ENCODE measurements around the gene POLR1H. TPM values are rescaled to one million over a fixed set of nuclear protein-coding genes. Genes with fewer than 3 reads are reported as not detected.

Gene POLR1H
- polyA plus RNA-seq, 1 donor from 2014 or later, result 51.4 TPM

DNA sequence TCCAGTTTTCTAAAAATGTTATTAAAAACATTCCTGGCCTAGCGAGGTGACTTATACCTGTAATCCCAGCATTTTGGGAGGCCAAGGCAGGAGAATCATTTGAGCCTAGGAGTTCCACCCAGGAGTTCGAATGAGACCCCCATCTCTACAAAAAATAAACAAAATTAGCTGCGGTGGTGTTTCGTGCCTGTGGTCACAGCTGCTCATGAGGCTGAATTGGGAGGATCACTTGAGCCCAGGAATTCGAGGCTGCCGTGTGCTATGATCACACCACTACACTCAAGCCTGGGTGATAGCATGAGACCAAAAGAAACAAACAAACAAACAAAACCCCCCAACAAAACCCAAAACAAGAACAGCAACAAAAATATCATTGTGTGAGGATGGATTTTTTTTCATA lies 19.8 kb upstream of the POLR1H start:
- Histone ChIP-seq H3K9me2 (ENCODE audit: insufficient read depth, low read length) (no peaks in the 10 kb centered on the region), H3K27me3 (ENCODE audit: insufficient read depth, low read depth, low read length) (no peaks in the 10 kb centered on the region), H3K4me2 (ENCODE audit: low read length) (no peak overlapping the region), H3K4me3 (ENCODE audit: low read length) (no peak overlapping the region), H3K27ac (ENCODE audit: low read length) (no peak overlapping the region), H3F3A (ENCODE audit: insufficient read depth, low read length, poor library complexity, severe bottlenecking) (no peaks in the 10 kb centered on the region), H2AFZ (ENCODE audit: low read depth, low read length) (no peak overlapping the region), H3K9ac (ENCODE audit: low read length) (no peak overlapping the region), H3K36me3 (ENCODE audit: insufficient read depth, low read length) (no peaks in the 10 kb centered on the region), H3K9me3 (ENCODE audit: low read length) (no peaks in the 10 kb centered on the region), H3K79me2 (replicated peaks; ENCODE audit: insufficient read depth, low read length) (no peaks in the 10 kb centered on the region), H4K20me1 (ENCODE audit: insufficient read depth) (no peaks in the 10 kb centered on the region)
- no peak for TF ChIP-seq EZH2 (IDR thresholded peaks at IDR 0.05; ENCODE audit: borderline replicate concordance, insufficient read depth, low read length, poor library complexity, severe bottlenecking)
- TF ChIP-seq POLR2AphosphoS5 (IDR thresholded peaks at IDR 0.05), result no peak
- TF ChIP-seq, protein P1, sequence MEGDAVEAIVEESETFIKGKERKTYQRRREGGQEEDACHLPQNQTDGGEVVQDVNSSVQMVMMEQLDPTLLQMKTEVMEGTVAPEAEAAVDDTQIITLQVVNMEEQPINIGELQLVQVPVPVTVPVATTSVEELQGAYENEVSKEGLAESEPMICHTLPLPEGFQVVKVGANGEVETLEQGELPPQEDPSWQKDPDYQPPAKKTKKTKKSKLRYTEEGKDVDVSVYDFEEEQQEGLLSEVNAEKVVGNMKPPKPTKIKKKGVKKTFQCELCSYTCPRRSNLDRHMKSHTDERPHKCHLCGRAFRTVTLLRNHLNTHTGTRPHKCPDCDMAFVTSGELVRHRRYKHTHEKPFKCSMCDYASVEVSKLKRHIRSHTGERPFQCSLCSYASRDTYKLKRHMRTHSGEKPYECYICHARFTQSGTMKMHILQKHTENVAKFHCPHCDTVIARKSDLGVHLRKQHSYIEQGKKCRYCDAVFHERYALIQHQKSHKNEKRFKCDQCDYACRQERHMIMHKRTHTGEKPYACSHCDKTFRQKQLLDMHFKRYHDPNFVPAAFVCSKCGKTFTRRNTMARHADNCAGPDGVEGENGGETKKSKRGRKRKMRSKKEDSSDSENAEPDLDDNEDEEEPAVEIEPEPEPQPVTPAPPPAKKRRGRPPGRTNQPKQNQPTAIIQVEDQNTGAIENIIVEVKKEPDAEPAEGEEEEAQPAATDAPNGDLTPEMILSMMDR (IDR thresholded peaks at IDR 0.05; ENCODE audit: poor library complexity, severe bottlenecking), result no peak
- no peak for TF ChIP-seq MXI1 (conservative IDR thresholded peaks at IDR 0.05; ENCODE audit: poor library complexity, severe bottlenecking)
- TF ChIP-seq, protein P2, sequence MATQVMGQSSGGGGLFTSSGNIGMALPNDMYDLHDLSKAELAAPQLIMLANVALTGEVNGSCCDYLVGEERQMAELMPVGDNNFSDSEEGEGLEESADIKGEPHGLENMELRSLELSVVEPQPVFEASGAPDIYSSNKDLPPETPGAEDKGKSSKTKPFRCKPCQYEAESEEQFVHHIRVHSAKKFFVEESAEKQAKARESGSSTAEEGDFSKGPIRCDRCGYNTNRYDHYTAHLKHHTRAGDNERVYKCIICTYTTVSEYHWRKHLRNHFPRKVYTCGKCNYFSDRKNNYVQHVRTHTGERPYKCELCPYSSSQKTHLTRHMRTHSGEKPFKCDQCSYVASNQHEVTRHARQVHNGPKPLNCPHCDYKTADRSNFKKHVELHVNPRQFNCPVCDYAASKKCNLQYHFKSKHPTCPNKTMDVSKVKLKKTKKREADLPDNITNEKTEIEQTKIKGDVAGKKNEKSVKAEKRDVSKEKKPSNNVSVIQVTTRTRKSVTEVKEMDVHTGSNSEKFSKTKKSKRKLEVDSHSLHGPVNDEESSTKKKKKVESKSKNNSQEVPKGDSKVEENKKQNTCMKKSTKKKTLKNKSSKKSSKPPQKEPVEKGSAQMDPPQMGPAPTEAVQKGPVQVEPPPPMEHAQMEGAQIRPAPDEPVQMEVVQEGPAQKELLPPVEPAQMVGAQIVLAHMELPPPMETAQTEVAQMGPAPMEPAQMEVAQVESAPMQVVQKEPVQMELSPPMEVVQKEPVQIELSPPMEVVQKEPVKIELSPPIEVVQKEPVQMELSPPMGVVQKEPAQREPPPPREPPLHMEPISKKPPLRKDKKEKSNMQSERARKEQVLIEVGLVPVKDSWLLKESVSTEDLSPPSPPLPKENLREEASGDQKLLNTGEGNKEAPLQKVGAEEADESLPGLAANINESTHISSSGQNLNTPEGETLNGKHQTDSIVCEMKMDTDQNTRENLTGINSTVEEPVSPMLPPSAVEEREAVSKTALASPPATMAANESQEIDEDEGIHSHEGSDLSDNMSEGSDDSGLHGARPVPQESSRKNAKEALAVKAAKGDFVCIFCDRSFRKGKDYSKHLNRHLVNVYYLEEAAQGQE (IDR thresholded peaks at IDR 0.05; ENCODE audit: borderline replicate concordance), result no peak
- no peak for TF ChIP-seq EP300 (conservative IDR thresholded peaks at IDR 0.05; ENCODE audit: poor library complexity, severe bottlenecking)
- no peak for TF ChIP-seq RAD21 (conservative IDR thresholded peaks at IDR 0.05)
- TF ChIP-seq TAF1 (IDR thresholded peaks at IDR 0.05; ENCODE audit: low read depth), result no peak
- no peak for TF ChIP-seq SMC3 (conservative IDR thresholded peaks at IDR 0.05; ENCODE audit: poor library complexity)

DNA sequence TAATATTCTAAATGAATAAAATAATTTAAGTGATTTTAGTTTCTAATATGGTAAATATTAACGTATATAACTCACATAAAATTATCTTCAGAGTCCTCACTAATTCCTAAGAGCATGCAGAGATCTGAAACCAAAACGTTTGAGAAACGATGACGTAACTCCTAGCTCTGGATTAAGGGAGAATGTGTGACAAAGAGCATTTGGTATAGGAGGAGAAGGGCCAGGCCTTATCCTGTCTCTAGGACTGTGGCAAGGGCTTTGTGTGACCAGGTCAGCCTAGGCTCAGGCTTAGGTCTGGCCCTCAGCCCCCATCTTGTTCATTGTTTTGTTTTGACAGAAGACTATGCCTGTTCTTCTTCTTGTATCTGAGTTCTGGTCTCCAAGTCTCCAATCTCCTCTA lies 19.2 kb upstream of the POLR1H start:
- H3K27me3 ChIP-seq (ENCODE audit: insufficient read depth, low read depth, low read length), result no peaks in the 10 kb centered on the region
- no peaks in the 10 kb centered on the region for H3F3A ChIP-seq (ENCODE audit: insufficient read depth, low read length, poor library complexity, severe bottlenecking)
- no peak overlapping the region for H3K9ac ChIP-seq (ENCODE audit: low read length)
- H2AFZ ChIP-seq (ENCODE audit: low read depth, low read length), result no peak overlapping the region
- no peaks in the 10 kb centered on the region for H3K9me3 ChIP-seq (ENCODE audit: low read length)
- no peaks in the 10 kb centered on the region for H3K36me3 ChIP-seq (ENCODE audit: insufficient read depth, low read length)
- no peak for TF ChIP-seq MXI1 (conservative IDR thresholded peaks at IDR 0.05; ENCODE audit: poor library complexity, severe bottlenecking)
- TF ChIP-seq RAD21 (conservative IDR thresholded peaks at IDR 0.05), result no peak
- no peak for TF ChIP-seq TAF1 (IDR thresholded peaks at IDR 0.05; ENCODE audit: low read depth)
- no peak for TF ChIP-seq POLR2AphosphoS5 (IDR thresholded peaks at IDR 0.05)
- TF ChIP-seq EZH2 (IDR thresholded peaks at IDR 0.05; ENCODE audit: borderline replicate concordance, insufficient read depth, low read length, poor library complexity, severe bottlenecking), result no peak
- no peak for TF ChIP-seq SMC3 (conservative IDR thresholded peaks at IDR 0.05; ENCODE audit: poor library complexity)
- TF ChIP-seq, protein P2 (IDR thresholded peaks at IDR 0.05; ENCODE audit: borderline replicate concordance), result no peak
- TF ChIP-seq, protein P1 (IDR thresholded peaks at IDR 0.05; ENCODE audit: poor library complexity, severe bottlenecking), result no peak
- no peak for TF ChIP-seq EP300 (conservative IDR thresholded peaks at IDR 0.05; ENCODE audit: poor library complexity, severe bottlenecking)
- H3K9me2 ChIP-seq (ENCODE audit: insufficient read depth, low read length), result no peaks in the 10 kb centered on the region
- H3K4me2 ChIP-seq (ENCODE audit: low read length), result no peak overlapping the region
- H3K27ac ChIP-seq (ENCODE audit: low read length), result no peak overlapping the region
- no peaks in the 10 kb centered on the region for H4K20me1 ChIP-seq (ENCODE audit: insufficient read depth)
- H3K4me3 ChIP-seq (ENCODE audit: low read length), result no peak overlapping the region
- no peaks in the 10 kb centered on the region for H3K79me2 ChIP-seq (replicated peaks; ENCODE audit: insufficient read depth, low read length)
